Amygdala (tissue), 56 donors: ENCODE data around the gene AUTS2.

Experiments used
- DNase-seq, 56 donors: peaks; one replicate each; lab custom pipeline; 2025; lab: John Stamatoyannopoulos, UW

Gene AUTS2

DNA sequence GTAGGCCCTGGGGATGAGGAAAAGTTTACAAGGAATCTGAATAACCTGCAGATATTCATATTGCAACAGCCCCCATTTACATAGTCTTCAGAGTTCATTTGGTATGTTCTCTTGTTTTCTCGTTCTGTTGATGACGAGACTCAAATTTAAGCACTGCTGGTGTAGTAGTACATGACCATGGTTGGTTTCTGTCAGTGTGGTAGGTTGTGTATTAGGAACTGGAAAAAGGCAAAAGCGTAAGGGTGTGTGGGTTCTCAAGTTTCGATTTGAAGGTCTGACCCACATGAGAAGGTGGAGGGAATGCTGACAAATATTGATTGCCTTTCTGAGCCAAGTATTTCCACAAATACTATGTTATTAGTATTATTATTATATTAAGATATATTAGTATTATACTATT lies 151.7 kb downstream of the AUTS2 start:
- no peak for DNase-seq

GRCh38 chr7:69751026-69751425 lies 152.8 kb downstream of the AUTS2 start:
- DNase-seq, result no peak

DNA sequence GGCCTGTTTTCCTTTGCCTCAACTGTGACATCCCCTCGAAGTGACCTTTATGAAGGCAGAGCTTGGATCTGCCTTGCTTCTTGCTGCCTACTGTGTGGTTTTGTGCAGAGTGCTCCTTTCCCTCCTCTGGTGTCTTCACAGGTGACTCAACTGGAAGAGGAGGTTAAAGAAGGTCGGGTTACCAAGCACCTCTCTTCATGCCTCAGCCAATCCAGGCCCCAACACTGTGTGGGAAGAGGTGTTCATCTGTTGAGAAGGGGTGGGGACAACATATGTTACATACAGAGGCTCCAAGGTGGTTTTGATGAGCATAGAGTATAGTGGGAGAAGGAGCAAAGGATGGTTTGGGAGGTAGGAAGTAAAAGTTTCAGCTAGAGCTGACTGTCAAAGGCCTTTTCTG lies 155.7 kb downstream of the AUTS2 start:
- no peak for DNase-seq

GRCh38 chr7:69754476-69754875 lies 156.2 kb downstream of the AUTS2 start:
- no peak for DNase-seq

DNA sequence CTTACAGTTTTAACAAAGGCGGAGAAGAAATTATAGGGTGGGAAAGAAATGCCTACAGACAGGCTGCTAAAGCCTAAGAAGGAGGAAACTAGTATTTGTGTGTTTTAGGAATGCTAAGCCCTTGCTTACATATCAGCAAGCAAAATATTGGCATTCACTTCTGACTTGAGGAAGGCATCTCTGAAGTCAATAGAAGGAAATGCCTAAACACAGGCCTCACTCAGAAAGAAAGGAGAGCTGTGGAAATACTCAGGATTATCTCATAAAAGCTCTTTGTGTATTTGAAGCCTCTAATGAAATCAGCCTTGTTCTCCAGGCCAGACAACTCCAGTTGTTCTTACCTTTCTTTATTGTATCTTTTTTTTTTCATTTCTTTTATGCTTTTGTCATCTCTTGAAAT lies 158.0 kb downstream of the AUTS2 start:
- DNase-seq, result no peak

GRCh38 chr7:69757528-69757927 lies 159.3 kb downstream of the AUTS2 start:
- DNase-seq, result no peak

GRCh38 chr7:69757981-69758430 lies 159.7 kb downstream of the AUTS2 start:
- DNase-seq, result no peak

DNA sequence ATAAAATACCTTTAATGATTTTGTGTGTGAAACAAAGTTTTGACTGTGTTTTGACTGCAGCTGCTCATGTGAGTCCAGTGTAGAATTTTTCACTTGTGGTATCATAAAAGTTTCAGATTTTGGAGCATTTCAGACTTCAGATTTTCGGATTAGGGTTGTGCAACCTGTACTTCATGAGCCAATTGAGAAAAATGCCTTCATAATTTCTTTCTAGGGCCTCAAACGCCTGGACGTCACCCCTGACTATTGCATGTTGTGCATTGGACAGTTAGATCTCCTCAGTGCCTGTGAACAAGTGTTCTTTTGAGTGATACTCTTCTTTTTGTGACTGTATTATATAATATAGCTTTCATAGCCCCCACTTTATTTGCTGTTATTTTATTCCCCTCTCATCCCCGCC lies 161.1 kb downstream of the AUTS2 start:
- no peak for DNase-seq

GRCh38 chr7:69761290-69761922 lies 163.1 kb downstream of the AUTS2 start:
- DNase-seq, result no peak

GRCh38 chr7:69762821-69763352 lies 164.6 kb downstream of the AUTS2 start:
- no peak for DNase-seq

GRCh38 chr7:69763513-69763912 lies 165.2 kb downstream of the AUTS2 start:
- DNase-seq, result no peak

- DNase-seq, result no peak
Observed at GRCh38 chr7:69764147-69764546, 165.9 kb downstream of the AUTS2 start.

GRCh38 chr7:69764681-69765080 lies 166.4 kb downstream of the AUTS2 start:
- DNase-seq, result no peak

DNA sequence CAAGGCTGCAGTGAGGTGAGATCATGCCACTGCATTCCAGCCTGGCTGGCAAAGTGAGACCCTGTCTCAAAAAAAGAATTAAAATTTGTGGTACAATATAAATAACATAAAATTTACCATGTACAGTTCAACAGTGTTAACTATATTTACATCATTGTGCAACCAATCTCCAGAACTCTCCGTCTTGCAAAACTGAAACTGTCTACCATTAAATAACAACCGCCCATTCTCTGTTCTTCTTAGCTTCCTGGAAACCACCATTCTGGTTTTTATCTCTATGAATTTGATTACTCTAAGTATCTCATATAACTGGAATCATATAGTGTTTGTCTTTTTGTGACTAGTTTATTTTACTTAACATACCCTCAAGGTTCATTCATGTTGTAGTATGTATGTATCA lies 167.6 kb downstream of the AUTS2 start:
- no peak for DNase-seq

DNA sequence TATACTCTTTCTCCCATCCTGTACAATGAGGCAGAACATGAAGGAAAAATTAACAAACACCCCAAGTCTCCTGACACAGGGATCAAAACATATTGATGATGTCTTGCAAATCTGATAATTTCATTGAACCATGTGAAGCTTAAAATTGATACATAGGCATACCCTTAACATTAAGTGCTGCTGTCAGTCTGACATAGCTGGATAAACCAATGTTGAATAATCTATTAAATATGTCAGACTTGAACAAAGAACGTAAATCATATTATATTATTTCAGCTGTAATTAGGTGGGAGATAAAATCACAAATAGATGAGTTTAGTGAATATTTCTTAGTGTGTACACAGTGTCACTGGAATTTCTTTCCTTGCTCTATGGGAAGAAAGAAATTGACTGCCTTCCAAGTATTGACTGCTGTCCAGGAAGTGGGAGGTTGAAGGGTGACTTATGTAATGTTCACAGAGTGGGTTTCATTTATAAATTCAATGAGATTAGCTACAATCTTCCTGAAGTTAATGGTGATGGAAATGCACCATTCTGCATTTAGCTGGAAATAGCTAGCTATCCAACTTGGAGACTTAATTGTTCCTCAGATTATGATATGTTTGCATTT lies 170.8 kb downstream of the AUTS2 start:
- DNase-seq, result no peak

GRCh38 chr7:69769826-69770225 lies 171.6 kb downstream of the AUTS2 start:
- DNase-seq, result no peak

GRCh38 chr7:69770613-69771012 lies 172.3 kb downstream of the AUTS2 start:
- DNase-seq, result no peak

DNA sequence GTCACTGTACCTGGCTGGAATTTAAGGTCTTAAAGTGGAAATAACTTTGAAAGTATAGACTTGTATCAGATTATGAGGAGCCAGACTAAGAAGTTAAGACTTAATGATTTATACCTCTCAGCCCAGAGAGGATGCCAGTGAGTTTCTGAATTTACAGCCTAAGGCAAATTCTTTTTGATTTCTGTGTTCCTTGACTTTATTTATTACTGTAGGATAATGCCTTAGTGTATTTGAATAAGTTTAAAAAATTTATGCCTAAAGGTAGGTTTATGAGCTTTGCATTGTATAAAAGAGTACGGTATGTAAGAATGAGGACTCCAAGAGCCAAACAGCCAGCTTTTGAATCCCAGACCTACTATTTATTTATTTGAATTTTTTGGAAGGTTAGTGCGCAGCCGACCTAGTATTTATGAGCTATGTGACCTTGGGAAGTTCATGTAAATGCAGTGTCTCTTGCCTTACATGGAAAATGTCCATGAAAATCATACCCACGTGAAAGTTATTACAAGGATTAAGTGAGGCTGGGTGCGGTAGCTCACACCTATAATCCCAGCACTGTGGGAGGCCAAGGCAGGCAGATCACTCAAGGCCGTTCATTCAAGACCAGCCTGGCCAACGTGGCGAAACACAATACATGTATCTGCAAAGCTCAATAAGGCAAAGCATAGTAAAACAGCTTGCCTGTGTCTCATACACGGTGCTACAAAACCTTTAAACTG lies 174.6 kb downstream of the AUTS2 start:
- DNase-seq, result no peak

DNA sequence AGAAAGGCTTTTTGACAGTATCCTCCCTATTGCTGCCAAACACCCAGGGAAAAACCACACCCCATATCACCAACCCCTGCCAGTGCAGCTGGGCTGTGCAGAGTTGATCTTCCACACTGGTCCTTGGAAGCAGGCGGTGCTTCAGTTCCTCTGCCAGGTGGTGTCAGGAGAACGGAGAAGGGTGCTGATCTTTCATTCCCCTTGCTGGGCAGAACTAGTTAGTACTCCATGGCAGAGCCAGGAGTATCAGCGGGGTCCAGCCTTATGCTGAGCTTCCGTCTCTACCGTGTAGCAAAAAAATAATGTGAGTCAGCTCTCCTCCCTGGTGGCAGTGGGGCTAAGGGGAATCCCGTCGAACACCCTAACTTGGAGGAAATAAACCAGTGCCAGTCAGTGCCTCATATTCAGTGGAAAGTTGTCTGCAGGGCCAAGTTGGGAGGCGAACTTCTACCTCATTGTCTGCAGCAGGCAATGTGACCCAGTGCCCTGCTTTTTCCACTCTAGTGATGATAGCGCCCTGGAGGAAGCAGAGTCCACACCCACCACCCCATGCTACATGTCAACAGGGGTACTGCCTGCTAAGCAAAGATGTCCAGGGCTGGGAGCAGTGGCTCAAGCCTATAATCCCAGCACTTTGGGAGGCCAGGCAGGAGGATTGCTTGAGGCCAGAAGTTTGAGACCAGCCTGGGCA lies 175.4 kb downstream of the AUTS2 start:
- DNase-seq, result no peak

DNA sequence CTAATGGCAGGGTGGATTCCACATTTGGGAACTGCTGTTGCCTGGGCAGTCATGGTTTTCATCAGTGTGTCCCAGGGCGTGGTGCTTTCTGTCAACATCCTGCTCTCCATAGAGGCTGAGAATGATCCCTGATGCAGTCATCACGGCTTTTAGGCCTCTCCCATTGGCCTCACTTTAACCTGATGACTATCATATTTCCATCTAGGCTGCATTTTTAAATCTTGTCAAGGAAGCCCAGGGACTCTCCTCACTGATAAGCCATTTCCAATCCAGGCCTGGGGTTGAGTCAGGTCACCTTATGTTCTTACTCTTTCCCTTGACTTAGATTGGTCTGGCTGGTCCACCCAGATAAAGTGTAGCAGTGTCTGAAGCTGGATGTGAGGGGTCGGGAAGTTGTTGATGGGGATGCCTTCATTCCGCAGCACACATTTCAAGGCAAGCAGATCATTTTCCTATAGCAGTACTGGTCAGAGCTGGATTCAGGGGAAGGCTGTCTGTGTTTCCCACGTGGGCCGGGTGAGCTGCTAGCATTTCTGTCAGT lies 177.0 kb downstream of the AUTS2 start:
- no peak for DNase-seq

DNA sequence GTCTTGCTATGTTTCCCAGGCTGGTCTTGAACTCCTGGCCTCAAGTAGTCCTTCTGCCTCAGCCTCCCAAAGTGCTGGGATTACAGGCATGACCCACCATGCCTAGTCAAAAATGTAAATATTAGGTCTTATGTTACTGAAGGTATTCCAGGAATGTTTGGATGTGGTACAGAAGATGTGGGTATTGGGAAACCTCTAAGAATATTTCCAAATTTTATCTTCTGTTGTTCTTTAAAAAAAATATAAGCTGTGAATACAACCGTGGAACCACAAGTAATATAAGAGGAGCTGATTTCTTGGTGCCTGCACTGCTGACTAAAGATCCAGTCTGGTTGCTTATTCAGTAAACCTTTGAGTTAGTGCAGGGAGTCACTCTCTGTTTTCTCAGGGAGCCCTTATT lies 178.3 kb downstream of the AUTS2 start:
- DNase-seq, result no peak
